Epithelial cell of proximal tubule (primary cell): ENCODE measurements around the gene LRRC26. TPM values are rescaled to one million over a fixed set of nuclear protein-coding genes. Genes with fewer than 3 reads are reported as not detected.

ENCODE experiments used
- DNase-seq: peaks from one replicate; pipeline ENCODE4 v3.0.0-alpha.2; 2011; ENCODE audit warnings: low read depth
- H3K4me3 ChIP-seq: 2 replicates; pipeline ENCODE4 v1.5.1; 2011; ENCODE audit warnings: low read depth, mild to moderate bottlenecking, low read length
- total RNA-seq: library from RNA; depleted of rRNA; stranded (reverse); fragments of >200 nt; gene quantifications from 2 replicates; pipeline ENCODE4 v1.2.3, GENCODE V29; 2015
- TF ChIP-seq, protein P1 (sequence below): conservative IDR thresholded peaks from 2 replicates; pipeline ENCODE4 v1.5.1; 2012; ENCODE audit warnings: low read depth, mild to moderate bottlenecking, low read length

Gene LRRC26
- total RNA-seq, 1 donor from 2014 or later = not detected

- DNase-seq = no peak
- TF ChIP-seq, protein P1, sequence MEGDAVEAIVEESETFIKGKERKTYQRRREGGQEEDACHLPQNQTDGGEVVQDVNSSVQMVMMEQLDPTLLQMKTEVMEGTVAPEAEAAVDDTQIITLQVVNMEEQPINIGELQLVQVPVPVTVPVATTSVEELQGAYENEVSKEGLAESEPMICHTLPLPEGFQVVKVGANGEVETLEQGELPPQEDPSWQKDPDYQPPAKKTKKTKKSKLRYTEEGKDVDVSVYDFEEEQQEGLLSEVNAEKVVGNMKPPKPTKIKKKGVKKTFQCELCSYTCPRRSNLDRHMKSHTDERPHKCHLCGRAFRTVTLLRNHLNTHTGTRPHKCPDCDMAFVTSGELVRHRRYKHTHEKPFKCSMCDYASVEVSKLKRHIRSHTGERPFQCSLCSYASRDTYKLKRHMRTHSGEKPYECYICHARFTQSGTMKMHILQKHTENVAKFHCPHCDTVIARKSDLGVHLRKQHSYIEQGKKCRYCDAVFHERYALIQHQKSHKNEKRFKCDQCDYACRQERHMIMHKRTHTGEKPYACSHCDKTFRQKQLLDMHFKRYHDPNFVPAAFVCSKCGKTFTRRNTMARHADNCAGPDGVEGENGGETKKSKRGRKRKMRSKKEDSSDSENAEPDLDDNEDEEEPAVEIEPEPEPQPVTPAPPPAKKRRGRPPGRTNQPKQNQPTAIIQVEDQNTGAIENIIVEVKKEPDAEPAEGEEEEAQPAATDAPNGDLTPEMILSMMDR = no peak
- H3K4me3 ChIP-seq = no peak overlapping the region
These were observed 13.1 kb downstream of the LRRC26 start for GRCh38 chr9:137156567-137157375.

GRCh38 chr9:137152844-137153405 lies 16.9 kb downstream of the LRRC26 start:
- H3K4me3 ChIP-seq = no peak overlapping the region
- no peak for DNase-seq
- TF ChIP-seq, protein P1 = no peak

DNA sequence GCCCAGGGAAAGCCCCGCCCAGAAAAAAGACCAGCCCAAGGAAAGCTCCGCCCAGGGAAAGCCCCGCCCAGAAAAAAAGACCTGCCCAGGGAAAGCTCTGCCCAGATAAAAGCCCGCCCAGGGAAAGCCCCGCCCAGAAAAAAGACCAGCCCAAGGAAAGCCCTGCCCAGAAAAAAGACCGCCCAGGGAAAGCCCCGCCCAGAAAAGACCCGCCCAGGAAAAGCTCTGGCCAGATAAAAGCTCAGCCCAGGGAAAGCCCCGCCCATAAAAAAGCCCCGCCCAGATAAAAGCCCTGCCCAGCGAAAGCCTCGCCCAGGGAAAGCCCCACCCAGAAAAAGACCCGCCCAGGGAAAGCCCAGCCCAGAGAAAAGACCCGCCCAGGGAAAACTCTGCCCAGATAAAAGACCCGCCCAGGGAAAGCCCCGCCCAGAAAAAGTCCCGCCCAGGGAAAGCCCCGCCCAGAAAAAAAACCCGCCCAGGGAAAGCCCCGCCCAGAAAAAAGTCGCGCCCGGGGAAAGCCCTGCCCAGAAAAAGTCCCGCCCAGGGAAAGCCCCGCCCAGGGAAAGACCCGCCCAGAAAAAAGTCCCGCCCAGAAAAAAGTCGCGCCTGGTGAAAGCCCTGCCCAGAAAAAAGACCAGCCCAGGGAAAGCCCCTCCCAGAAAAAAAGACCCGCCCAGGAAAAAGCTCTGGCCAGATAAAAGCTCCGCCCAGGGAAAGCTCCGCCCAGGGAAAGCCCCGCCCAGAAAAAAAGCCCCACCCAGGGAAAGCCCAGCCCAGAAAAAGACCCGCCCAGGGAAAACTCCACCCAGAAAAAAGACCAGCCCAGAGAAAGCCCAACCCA lies 19.0 kb downstream of the LRRC26 start:
- no peak for DNase-seq
- TF ChIP-seq, protein P1 = no peak
- no peak overlapping the region for H3K4me3 ChIP-seq

GRCh38 chr9:137149942-137150616 lies 19.8 kb downstream of the LRRC26 start:
- TF ChIP-seq, protein P1 = no peak
- no peak overlapping the region for H3K4me3 ChIP-seq
- DNase-seq = no peak

DNA sequence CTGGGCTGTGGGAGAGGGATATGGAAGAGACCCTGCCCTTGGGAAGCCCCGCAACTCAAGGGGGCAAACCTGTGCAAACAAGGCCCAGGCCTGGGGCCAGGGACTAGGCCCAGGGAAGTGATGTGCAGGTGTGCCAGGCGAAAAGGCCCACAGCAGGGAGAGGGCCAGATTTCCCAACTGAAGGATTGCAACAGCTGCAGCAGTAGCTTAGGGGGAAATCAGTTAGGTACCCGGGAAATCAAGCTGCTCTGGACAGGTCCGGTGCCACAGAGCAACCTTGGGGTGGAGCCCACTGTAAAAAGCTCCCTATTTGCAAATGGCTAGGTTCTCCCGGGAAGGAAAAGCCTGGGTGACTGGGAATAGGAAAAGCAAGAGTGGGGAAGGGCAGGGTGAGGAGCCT lies 20.5 kb downstream of the LRRC26 start:
- TF ChIP-seq, protein P1 = no peak
- no peak overlapping the region for H3K4me3 ChIP-seq
- no peak for DNase-seq

DNA sequence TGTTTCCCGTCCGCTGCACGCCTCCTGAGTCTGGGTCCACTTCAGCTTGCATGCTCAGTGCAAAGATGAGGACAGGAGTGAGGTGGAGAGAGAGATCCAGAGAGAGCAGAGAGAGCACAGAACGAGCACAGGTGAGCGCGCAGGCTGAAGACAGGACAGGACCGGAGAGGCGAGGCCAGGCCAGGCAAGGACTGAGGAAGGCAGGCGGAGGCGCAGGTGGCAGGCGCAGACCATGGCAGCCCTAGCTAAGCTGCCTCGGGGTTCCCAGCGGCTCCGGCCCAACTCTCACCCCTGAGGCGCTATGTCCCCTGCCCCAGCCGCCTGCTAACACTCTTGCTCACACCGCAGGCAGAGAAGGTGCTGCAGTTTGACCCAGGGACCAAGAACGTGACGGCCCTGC lies 21.2 kb downstream of the LRRC26 start:
- TF ChIP-seq, protein P1 = no peak
- no peak for DNase-seq
- no peak overlapping the region for H3K4me3 ChIP-seq
